Activated CD4-positive, alpha-beta T cell treated with anti-CD3 and anti-CD28 coated beads, Interleukin-10, Interleukin-2, amounts not matched to agents 100 ng/mL and 50 ng/mL, durations not matched to agents 16 hours and 8 hours (primary cell): Measurements from ENCODE around the gene TULP3.

ENCODE experiments used
- DNase-seq: peaks from one replicate; pipeline ENCODE4 v3.0.0-alpha.2; 2020

TULP3 gene

DNA sequence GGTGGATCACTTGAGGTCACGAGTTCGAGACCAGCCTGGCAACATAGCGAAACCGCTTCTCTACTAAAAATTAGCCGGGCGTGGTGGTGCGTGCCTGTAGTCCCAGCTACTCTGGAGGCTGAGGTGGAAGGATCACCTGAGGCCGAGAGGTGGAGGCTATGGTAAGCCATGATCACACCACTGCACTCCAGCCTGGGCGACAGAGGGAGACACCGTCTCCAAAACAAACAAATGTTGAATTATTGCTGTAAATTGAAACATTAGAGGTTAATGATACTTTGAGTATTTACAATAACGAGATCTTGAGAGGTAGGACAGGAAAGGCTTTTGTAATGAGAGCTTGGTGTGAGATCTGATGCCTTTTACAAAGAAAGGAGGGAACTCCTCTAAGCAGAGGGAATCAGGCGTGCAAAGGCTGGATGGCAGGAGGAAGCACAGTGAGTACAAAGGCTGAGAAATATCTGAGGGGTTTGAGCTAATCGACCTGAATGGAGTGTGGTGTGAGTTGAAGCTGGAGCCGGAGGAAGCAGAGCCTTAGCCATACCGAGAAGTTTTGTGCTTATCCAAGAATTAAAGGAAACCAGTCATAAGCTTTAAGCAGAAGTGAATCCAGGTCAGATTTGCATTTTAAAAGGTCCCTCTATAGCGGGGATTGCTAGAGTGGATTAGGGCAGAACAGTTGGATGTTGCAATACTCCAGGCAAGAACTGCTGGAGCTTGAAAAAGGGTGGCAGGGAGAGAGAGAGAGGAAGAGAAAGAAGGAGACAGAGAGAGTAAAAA is 12.5 kb upstream of the TULP3 start:
- peak; percentile 41 for DNase-seq

DNA sequence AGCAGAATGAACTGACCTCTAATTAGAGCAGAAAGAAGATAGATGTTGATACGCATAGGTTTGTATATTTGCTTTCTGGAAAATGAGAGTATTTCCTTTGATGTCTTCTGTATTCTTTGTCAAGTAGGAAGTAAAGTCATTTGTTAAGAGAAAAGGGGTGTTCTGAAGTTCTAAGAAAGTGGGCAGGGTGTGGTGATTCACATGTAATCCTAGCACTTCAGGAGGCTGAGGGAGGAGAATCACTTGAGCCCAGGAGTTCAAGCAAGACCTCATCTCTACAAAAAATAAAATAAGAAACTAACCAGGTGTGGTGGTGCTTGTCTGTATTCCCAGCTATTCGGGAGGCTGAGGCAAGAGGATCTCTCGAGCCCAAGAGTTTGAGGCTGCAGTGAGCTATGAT is 10.8 kb upstream of the TULP3 start:
- DNase-seq: peak; percentile 55

DNA sequence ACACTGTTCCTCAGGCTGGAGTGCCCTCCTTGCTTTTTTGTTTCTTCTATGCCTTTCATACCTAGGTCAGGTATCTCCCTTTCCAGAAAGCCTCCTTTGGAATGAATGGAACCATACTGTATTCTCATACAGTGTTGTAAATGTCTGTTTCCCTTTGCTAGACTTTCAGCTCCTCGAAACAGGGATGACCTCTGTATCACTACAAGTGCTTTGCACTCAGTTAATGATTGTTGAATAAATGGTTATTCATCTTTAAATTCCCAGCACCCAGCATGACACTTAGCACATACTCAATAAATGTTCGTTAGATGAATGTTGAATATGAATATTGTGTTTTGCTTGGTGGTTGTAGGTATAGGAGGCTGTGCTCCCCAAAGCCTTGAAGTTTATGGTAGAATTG is 5.9 kb upstream of the TULP3 start:
- DNase-seq: no peak

DNA sequence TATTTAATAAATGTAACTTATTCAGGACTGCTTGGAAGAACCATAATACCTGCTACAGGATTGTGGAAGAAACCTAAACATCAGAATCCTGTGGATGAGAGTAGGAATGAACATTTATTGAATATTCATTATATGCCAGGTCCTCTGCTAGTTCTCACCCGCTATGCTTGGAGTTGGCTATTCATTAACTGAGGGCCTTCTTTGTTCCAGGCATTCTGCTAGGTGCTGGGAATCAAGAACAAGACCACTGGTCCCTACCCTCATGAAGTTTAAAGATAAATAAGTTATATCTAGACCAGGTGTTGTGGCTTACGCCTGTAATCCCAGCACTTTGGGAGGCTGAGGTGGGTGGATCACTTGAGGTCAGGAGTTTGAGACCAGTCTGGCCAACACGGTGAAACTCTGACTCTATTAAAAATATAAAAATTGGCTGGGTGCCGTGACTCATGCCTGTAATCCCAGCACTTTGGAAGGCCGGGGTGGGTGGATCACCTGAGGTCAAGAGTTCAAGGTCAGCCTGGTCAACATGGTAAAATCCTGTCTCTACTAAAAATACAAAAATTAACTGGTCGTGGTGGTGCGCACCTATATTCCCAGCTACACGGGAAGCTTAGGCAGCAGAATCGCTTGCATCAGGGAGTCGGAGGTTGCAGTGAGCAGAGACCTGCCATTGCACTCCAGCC is 3.8 kb upstream of the TULP3 start:
- no peak for DNase-seq

DNA sequence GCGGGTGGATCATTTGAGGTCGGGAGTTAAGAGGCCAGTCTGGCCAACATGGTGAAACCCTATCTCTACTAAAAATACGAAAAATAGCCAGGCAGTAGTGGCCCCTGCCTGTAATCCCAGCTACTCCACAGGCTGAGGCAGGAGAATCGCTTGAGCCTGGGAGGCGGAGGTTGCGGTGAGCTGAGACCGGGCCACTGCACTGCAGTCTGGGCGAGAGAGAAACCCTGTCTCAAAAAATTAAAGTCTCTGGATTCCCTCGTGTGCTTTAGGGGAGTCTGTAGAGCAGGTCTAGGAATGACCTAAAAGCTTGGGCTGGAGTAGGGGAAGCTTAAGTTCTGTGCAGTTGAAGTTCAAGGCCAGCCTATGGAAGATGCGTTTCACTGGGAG is 697 bp upstream of the TULP3 start:
- no peak for DNase-seq

DNA sequence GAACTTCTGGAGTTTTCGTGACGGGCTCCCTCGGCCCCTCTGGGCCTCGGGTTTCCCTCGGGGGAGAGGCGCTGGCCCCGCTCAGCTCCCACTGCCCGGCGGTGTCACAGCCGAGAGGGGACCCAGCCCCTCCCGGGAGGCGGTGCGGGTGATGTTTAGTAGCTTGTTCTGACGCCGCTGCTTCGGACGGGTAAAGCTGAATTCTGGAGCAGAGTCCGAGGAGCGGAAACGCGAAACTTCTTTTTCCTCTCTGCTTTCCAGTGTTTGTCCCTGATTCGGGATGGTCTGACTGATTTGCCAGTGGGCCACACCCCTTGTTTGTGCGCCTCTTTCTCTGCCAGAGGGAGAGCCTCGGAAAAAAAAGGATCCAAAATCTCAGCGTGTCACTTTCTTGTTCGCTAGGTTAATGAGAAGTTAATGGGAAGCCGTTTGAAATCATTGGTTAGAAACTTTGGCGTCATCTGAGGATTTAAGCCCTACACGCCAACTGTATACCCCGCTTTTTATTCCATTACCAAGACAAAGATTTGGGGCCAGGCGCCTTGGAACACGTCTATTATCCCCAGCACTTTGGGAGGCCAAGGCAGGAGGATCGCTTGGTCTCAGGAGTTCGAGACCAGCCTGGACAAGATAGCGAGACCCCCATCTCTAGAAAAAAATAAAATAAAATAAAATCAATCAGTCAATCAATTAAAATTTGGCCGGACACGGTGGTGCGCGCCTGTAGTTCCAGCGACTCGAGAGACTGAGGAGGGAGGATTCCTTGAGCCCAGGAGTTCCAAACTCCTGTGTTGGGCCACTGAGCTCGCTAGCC is 756 bp downstream of the TULP3 start:
- peak; percentile 19 for DNase-seq

DNA sequence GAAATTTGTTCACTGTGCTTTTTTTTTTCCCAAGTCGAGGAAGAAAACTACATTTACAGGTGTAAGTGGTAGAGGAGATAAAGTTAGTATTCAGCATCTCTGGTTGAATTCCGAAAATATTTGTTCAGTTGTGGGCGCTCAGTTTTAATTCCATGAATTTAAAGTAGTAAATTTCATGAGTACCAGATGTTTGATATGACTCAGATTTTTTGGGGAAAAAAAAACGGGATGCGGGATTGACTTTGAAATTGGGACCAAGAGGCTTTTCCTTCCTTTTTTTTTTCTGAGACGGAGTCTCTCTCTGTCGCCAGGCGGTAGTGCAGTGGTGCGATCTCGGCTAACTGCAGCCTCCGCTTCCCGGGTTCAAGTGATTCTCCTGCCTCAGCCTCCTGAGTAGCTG is 1.6 kb downstream of the TULP3 start:
- DNase-seq: no peak

DNA sequence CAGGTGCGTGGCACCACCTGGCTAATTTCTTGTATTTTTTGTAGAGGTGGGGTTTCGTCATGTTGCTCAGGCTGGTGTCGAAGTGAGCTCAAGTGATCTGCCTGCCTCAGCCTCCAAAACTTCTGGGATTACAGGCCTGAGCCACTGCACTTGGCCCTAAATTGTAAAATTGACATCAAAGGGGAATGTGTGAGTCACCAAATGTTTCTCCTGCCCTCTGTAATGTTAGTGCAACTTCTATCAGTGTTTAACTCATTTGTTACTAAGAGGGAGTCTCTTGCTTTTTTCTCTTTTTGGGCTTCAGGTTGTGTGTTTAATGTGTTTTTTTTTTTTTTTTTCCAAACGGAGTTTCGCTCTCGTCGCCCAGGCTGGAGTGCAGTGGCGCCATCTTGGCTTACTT is 2.3 kb downstream of the TULP3 start:
- no peak for DNase-seq

DNA sequence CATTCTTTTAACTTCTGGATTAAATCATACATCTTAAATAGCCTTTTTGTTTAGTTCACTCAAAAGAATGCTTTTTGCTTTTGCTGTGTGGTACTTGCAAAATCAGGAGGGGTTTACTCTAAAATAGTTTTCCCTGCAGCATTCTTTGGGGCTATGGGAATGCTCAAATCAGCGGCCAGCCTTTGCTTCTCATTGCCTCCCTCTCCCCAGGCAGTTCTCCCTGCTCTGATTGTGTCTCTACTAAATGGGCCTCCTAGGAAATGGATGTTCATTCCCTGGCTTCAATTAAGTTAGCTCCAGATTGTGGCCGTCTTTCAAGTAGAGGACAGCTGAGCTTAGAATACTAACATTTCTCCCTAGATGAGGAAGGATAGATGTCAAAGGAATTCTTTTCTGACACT is 4.4 kb downstream of the TULP3 start:
- DNase-seq: no peak

DNA sequence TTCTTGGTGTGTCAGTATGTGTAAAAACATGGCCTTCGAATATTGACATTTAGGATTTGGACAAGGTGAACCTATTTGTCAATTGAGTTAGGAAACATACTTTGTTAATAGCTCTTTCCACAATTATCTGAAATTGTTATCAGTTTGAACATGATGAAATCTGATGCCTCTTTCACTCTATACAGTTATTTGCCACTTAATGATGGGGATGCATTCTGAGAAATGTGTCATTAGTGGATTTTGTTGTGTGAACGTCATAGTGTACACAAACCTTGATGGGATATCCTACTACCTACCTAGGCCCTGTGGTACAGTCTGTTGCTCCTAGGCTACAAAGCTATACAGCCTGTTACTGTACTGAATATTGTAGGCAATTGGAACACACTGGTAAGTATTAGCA is 4.8 kb downstream of the TULP3 start:
- no peak for DNase-seq

DNA sequence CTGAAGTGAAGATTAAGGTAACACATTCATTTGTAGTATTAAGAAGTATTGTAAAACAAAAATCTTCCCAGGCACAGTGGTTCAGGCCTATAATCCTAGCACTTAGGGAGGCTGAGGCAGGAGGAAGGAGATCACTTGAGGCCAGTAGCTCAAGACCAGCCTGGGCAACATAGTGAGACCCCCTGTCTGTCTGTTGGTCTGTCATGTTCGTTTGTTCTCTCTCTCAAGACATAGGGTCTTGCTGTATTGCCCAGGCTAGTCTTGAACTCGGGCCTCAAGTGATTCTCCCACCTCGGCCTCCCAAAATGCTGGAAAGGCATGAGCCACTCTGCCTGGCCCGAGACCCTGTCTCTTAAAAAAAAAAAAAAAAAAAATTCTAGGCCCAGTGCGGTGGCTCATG is 6.7 kb downstream of the TULP3 start:
- no peak for DNase-seq

DNA sequence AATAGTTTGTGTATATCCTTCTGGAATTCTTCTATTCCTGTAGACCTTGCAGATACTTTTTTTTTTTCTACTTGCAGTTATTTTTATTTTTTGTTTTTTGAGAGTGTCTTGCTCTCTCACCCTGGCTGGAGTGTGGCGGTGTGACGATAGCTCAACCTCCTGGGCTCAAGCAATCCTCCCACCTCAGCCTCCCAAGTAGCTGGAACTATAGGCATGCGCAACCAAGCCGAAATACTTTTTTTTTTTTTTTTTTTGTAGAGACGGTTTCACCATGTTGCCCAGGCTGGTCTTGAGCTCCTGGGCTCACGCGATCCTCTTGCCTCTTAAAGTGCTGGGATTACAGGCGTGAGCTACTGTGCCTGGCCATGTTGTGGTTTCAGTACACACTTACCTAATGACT is 10.0 kb downstream of the TULP3 start:
- no peak for DNase-seq

DNA sequence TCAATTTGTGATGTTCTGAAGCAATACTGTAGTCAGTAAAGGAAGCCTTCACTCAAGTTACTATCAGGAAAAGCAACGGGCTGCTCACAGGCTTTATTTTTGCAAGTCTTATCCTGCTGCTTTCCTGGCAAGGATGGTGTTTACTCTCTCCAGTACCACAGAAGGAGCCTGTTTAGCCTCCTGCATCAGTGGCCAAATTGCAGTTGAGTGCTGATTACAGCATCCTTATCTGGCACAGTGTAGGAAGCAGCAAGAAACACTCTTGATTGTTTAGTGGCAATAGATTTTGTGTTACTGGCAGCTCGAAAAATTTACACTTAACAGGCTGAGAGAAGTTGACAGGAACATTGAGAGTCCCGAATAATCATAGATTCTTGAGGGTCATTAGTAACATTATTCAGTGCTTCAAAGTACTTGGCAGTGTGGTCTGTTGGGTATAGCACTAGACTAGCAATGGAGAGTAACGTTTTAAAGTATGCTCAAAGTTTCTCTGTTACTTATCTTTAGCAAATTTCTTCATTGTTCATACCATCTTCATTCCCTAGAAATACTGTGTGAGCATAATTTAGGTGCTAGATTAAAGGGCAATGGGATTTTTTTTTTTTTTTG is 11.7 kb downstream of the TULP3 start:
- no peak for DNase-seq

DNA sequence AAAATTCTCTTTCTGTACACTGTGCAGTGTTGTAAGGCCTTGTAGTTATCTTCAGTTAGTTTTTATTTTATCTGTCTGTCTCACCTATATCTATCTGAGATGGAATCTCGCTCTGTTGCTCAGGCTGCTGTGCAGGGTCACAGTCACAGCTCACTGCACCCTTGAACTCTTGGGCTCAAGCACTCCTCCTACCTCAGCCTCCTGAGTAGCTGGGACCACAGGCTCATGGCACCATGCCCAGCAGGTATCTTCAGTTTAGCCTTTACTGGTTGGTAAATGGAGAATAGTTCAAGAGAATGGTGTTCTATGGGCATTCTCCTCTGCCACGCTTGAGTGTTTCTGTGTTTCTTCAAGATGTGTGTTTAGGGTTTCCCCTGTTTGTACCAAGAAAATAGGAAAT is 13.6 kb downstream of the TULP3 start:
- DNase-seq: no peak

DNA sequence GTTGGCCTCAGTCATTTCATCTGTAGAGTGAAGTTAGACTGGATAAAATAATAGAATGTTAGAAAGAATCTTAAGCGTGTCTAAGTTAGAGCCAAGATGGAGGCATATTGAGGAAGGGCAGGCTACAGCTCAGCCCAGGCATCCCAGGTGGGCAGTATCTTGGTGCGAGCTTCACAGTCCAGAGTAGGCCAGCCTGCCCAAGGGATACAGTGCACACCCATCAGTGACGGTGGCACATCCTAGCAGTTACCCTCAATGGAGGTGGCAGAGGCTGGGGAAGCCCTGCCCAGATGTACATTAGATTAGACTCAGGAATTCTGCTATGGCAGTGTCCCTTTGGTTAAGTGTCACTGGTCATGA is 21.5 kb downstream of the TULP3 start:
- DNase-seq: no peak

DNA sequence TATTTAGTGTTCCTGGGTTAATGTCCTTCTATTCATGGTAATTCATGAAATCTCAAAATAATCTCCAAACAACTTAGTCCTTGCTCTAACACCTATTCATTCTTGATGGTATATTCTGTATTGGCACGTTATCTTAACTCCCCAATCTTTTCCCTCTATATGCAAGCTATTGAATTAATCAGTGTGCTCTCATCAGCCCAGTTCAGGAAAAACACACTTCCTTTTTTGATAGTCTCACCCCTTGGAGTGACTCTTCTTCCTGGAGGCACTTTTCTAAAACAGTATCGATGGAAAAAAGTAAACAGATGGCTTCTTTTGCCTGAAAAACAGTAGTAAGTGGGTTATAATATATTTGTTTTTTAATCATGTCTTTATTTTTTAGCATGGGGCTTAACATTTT is 28.6 kb downstream of the TULP3 start:
- DNase-seq: no peak

DNA sequence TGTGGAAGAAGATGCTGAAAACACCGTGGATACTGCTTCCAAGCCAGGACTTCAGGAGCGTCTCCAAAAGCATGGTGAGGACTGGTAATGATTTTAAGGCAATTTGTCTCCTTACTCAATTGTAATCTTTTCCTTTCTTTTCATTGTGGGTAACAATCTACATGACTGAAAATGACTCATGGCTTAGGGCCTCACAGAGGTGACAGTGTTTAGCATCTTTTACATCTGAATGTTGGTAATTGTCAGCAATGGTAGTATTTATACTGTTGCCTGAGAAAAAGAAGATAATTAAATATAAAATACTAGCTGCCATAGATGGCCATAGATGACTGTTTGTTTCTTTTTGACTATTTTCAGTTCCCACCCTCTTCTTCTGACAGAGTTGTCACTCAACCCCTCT is 31.6 kb downstream of the TULP3 start:
- DNase-seq: no peak

DNA sequence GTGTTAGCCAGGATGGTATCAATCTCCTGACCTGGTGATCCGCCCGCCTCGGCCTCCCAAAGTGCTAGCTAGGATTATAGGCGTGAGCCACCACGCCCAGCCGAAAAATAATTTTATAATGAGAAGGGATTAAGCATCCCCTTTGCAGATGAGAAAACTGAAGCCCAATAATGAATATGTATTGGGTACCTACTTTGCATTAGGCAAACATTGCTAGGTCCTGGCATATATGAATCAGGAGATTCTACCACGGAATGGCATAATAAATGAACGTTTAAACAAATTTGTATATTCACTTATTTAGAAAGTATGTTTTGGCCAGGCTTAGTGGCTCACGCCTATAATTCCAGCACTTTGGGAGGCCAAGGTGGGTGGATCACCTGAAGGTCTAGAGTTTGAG is 32.4 kb downstream of the TULP3 start:
- DNase-seq: no peak

DNA sequence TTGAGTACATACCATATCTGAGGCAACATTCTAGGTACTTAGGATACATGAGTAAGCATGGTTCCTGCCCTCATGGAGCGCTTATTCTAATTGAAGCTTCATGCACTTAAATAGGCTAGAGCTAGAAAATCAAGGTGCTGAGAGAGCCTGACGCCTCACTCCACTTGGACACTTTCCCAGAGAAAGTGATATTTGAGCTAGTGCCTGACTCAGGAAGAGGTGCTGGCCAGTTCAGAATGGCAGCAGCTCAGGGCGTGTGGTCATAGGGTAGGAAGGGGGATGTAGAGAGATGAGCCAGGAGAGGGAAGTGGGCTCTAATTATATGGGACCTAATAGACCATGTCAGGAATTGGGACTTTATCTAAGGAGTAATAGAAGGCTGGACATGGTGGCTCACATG is 33.3 kb downstream of the TULP3 start:
- DNase-seq: no peak

DNA sequence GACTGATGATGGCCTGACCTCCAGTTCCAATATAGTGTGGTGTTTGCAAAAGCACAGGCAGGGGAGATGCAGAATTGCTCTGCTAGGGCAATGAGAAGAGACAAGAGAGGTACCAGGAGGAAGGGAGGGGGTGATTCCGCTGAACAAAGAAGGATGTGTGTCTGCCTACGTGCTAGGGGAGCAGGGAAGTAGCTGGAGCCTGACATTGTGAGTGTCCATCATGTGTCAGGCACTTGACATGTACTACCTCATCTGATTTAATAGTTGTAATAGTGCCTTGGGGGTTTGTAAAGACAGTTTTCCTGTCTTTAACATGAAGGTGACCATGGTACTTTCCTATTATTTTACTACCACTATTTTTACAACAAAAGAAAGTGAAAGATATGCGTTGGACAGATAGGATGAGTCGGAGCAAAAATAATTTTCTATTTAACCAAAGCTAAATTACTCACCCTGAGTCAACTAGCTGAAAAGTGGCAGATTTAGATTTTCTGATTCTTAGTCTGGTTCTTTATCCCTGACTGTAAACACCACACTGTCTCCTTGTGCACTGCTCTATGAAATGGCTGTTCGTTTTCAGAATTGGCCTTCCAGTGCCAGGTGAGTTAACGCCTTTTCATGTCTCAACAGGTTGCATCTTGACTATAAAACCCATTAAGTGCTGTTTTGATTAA is 34.8 kb downstream of the TULP3 start:
- peak; percentile 20 for DNase-seq

DNA sequence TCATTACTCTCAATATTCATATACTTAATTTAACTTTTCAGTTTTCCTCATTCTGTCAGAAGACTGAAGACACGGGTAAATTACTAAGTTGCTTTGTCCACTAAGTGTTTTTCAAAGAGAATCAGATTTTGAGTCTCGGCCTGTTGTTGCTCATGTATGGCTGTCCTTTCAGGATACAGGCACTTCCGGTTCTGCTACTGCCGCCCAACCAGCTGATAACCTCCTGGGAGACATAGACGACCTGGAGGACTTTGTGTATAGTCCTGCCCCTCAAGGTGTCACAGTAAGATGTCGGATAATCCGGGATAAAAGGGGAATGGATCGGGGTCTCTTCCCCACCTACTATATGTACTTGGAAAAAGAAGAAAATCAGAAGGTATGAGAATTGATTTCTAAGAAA is 40.2 kb downstream of the TULP3 start:
- no peak for DNase-seq

DNA sequence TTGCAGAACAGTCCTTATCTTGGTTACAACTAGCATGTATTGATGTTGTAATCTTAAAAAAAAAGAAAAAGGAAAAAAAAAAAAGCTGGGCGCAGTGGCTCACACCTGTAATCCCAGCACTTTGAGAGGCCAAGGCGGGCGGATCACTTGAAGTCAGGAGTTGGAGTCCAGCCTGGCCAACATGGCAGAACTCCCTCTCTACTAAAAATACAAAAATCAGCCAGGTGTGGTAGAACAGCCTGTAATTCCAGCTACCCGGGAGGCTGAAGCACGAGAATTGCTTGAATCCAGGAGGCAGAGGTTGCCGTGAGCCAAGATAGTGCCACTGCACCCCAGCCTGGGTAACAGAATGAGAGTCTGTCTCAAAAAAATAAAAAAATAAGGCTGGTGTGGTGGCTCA is 42.9 kb downstream of the TULP3 start:
- DNase-seq: no peak

DNA sequence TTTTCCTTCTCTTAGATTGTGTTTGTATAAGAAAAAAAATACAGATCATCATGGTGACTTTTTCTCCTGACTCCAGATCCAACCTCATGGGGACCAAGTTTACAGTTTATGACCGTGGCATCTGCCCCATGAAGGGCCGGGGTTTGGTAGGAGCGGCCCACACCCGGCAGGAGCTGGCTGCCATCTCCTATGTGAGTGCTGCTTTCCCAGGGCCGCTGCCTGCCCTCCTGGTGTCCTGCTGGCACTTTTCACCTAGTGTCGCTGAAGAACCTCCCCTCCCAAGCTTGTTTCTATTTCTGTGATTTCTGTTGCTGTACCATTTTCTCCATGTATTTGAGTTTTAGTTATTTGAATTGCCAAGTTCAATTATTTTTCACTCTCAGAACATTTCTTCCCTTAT is 43.7 kb downstream of the TULP3 start:
- DNase-seq: no peak
